Activated B cell treated with CpG ODN at 0.5 μM for 24 hours (primary cell): ENCODE data around the gene ISM1. TPM values are rescaled to one million over a fixed set of nuclear protein-coding genes. Genes with fewer than 3 reads are reported as not detected.

ENCODE experiments used
- ATAC-seq: fragments of 200-7000 bp; cut with Tn5 transposase; one replicate; pipeline ENCODE4 v1.10.0; 2021; ENCODE audit warnings: low read depth, mild to moderate bottlenecking, moderate library complexity
- CTCF ChIA-PET: fragments of 350-600 bp; sonication (Branson Sonifier 250); formaldehyde crosslinking; loops from one replicate; lab custom pipeline; 2021; ENCODE audit warnings: antibody characterized with exemption; lab: Charles Lee
- POLR2A ChIA-PET: fragments of 350-600 bp; sonication (Branson Sonifier 250); formaldehyde crosslinking; loops from one replicate; lab custom pipeline; 2021; ENCODE audit warnings: antibody characterized with exemption; lab: Charles Lee
- DNase-seq: peaks from one replicate; pipeline ENCODE4 v3.0.0; 2022
- H3K27ac Mint-ChIP-seq: one replicate; pipeline ENCODE4 v1.8.0; 2020; ENCODE audit warnings: mixed read lengths
- H3K27me3 Mint-ChIP-seq: one replicate; pipeline ENCODE4 v1.8.0; 2021; ENCODE audit warnings: mixed read lengths
- H3K36me3 Mint-ChIP-seq: one replicate; pipeline ENCODE4 v1.8.0; 2021; ENCODE audit warnings: low read depth, mixed read lengths
- H3K4me1 Mint-ChIP-seq: one replicate; pipeline ENCODE4 v1.8.0; 2021; ENCODE audit warnings: mixed read lengths
- H3K4me3 Mint-ChIP-seq: one replicate; pipeline ENCODE4 v1.8.0; 2020; ENCODE audit warnings: mild to moderate bottlenecking, mixed read lengths
- H3K9me3 Mint-ChIP-seq: one replicate; pipeline ENCODE4 v1.8.0; 2020; ENCODE audit warnings: mixed read lengths
- intact Hi-C: fragments of 100-400 bp; cut with micrococcal nuclease; formaldehyde crosslinking; loops from one replicate; pipeline ENCODE4 v1.15.1; 2024
- total RNA-seq: library from RNA; stranded (reverse); gene quantifications from 2 replicates; pipeline ENCODE4 v1.2.3, GENCODE V29; 2022
- TF ChIP-seq, protein P1 (sequence below): fragments of 200-600 bp; IDR thresholded peaks from one replicate; pipeline ENCODE4 v1.8.0; 2022; ENCODE audit warnings: antibody characterized with exemption, mild to moderate bottlenecking

ISM1 gene
- total RNA-seq, 1 donor from 2014 or later, result not detected

DNA sequence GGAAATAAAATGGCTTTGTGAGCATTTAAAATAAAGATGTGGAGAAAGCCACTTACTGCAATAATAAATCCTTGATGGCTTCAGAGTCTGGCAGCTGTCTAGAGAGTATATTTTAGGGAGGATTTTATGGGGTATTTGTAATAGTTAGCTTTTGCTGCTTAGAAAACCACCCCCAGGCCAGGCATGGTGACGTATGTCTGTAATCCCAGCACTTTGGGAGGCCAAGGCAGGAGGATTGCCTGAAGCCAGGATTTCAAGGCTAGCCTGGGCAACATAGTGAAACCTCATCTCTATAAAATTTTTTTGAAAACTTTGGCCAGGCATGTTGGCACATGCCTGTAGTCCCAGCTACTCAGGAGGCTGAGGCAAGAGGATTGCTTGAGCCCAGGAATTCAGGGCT is 63.8 kb downstream of the ISM1 start:
- CTCF ChIA-PET, result no interaction called here
- H3K36me3 Mint-ChIP-seq, result no peaks in the 10 kb centered on the region
- POLR2A ChIA-PET, result no interaction called here
- DNase-seq, result no peak
- intact Hi-C loops, result no loop called here
- H3K9me3 Mint-ChIP-seq, result no peaks in the 10 kb centered on the region
- H3K4me3 Mint-ChIP-seq, result no peak overlapping the region
- ATAC-seq, result no peak
- H3K4me1 Mint-ChIP-seq, result no peaks in the 10 kb centered on the region
- H3K27ac Mint-ChIP-seq, result no peak overlapping the region
- TF ChIP-seq, protein P1, sequence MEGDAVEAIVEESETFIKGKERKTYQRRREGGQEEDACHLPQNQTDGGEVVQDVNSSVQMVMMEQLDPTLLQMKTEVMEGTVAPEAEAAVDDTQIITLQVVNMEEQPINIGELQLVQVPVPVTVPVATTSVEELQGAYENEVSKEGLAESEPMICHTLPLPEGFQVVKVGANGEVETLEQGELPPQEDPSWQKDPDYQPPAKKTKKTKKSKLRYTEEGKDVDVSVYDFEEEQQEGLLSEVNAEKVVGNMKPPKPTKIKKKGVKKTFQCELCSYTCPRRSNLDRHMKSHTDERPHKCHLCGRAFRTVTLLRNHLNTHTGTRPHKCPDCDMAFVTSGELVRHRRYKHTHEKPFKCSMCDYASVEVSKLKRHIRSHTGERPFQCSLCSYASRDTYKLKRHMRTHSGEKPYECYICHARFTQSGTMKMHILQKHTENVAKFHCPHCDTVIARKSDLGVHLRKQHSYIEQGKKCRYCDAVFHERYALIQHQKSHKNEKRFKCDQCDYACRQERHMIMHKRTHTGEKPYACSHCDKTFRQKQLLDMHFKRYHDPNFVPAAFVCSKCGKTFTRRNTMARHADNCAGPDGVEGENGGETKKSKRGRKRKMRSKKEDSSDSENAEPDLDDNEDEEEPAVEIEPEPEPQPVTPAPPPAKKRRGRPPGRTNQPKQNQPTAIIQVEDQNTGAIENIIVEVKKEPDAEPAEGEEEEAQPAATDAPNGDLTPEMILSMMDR, result no peak
- no peaks in the 10 kb centered on the region for H3K27me3 Mint-ChIP-seq

DNA sequence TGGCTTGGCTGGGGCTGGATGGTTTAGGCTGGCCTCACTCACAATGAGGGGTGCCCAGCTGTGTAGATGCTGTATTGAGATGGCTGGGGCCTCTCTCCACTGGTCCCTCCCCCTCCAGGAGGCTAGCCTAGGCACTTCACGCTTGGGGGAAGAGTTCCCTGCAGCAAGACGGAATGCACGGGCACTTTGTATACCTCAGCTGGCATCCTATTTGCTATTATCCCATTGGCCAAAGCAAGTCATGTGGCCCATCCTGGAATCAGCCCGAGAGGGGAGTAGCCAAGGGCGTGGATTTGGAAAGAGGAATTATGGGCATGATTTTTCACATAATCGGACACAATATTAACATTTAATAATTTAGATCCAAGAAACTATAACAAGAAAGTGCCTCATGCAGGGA is 64.3 kb downstream of the ISM1 start:
- Mint-ChIP-seq H3K36me3 (no peaks in the 10 kb centered on the region), H3K27ac (no peak overlapping the region), H3K4me3 (no peak overlapping the region), H3K4me1 (no peaks in the 10 kb centered on the region), H3K27me3 (no peaks in the 10 kb centered on the region), H3K9me3 (no peaks in the 10 kb centered on the region)
- ATAC-seq (no peak), DNase-seq (no peak)
- intact Hi-C loops, result no loop called here
- POLR2A ChIA-PET, result no interaction called here
- TF ChIP-seq, protein P1, result no peak
- CTCF ChIA-PET, result no interaction called here

- TF ChIP-seq, protein P1, result no peak
- DNase-seq (no peak), ATAC-seq (no peak)
- no peak overlapping the region for H3K4me3 Mint-ChIP-seq
- ChIA-PET CTCF (no interaction called here), POLR2A (no interaction called here)
- H3K36me3 Mint-ChIP-seq, result no peaks in the 10 kb centered on the region
- no peaks in the 10 kb centered on the region for H3K9me3 Mint-ChIP-seq
- H3K27me3 Mint-ChIP-seq, result no peaks in the 10 kb centered on the region
- intact Hi-C loops, result no loop called here
- no peaks in the 10 kb centered on the region for H3K4me1 Mint-ChIP-seq
- H3K27ac Mint-ChIP-seq, result no peak overlapping the region
Measured at GRCh38 chr20:13286052-13286451, 65.0 kb downstream of the ISM1 start.

- ATAC-seq, result no peak
- CTCF ChIA-PET, result no interaction called here
- intact Hi-C loops, result no loop called here
Measured at GRCh38 chr20:13286607-13287006, 65.5 kb downstream of the ISM1 start.

GRCh38 chr20:13288357-13288756 is 67.3 kb downstream of the ISM1 start:
- ATAC-seq (no peak), DNase-seq (no peak)
- no peak overlapping the region for H3K27ac Mint-ChIP-seq
- no peaks in the 10 kb centered on the region for H3K27me3 Mint-ChIP-seq
- TF ChIP-seq, protein P1, result no peak
- ChIA-PET POLR2A (no interaction called here), CTCF (no interaction called here)
- no peaks in the 10 kb centered on the region for H3K36me3 Mint-ChIP-seq
- no peak overlapping the region for H3K4me3 Mint-ChIP-seq
- H3K9me3 Mint-ChIP-seq, result no peaks in the 10 kb centered on the region
- intact Hi-C loops, result no loop called here
- no peaks in the 10 kb centered on the region for H3K4me1 Mint-ChIP-seq

More at GRCh38 chr20:13286607-13287006, 65.5 kb downstream of the ISM1 start:
- Mint-ChIP-seq H3K36me3 (no peaks in the 10 kb centered on the region), H3K9me3 (no peaks in the 10 kb centered on the region), H3K4me3 (no peak overlapping the region), H3K4me1 (no peaks in the 10 kb centered on the region), H3K27ac (no peak overlapping the region), H3K27me3 (no peaks in the 10 kb centered on the region)
- POLR2A ChIA-PET, result no interaction called here
- TF ChIP-seq, protein P1, result no peak
- DNase-seq, result no peak
